Measurements from ENCODE around the gene RAB21.
A peak's percentile ranks its signal among the peaks of the same experiment; 100 is the strongest.

The RAB21 gene

DNA sequence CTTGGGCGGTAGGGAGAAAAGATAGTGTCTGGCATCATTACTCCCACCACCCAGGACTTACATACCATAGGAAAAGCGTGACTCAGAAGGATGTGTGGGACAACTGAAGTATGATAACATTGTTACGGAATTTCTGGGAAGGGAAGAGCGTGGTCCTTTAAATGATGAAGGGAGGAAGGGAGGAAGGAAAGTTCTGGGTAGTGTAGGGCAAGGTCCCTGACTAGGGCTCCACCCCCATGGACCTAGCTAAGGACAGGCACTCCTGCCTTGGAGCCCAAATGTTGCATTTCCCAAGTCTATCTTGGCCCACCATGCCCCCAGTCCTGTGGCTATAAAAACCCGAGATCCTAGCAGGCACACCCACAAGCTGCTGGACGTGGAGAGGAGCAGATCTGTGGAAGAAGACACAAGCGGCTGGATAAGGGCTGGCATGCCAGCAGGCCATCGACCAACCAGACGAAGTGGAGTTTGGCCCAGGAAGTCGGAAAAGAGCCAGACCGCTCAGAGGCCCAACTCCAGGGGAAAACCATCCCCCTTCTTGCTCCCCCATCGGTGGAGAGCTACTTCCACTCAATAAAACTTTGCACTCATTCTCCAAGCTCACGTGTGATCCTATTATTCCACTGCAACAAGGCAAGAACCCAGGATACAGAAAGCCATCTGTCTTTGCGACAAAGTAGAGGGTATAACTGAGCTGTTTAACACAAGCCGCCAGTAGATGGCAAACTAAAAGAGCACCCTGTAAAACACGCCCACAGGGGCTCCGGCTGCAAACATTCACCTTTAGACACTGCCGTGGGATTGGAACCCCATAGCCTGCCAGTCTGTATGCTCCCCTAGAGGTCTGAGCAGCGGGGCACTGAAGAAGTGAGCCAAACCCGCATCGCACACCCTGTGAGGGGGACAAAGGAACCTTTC, 23.0 kb upstream of the RAB21 start:
- no peaks in the 10 kb centered on the region for H3K4me1 ChIP-seq (ENCODE audit: control insufficient read depth, insufficient read depth, low read length)
- no peaks in the 10 kb centered on the region for H3K36me3 ChIP-seq (ENCODE audit: control insufficient read depth, insufficient read depth, low read length)
- H3K27ac ChIP-seq (ENCODE audit: low read depth, low read length), result no peak overlapping the region
- H3K27me3 ChIP-seq (ENCODE audit: control insufficient read depth, insufficient read depth, low read length), result no peaks in the 10 kb centered on the region
- H3K9ac ChIP-seq (ENCODE audit: low read length), result no peak overlapping the region
- no peak overlapping the region for H3K4me3 ChIP-seq (ENCODE audit: low read length)

- Histone ChIP-seq H3K27ac (ENCODE audit: low read depth, low read length) (no peak overlapping the region), H3K9ac (ENCODE audit: low read length) (no peak overlapping the region), H3K27me3 (ENCODE audit: control insufficient read depth, insufficient read depth, low read length) (no peaks in the 10 kb centered on the region), H3K4me3 (ENCODE audit: low read length) (no peak overlapping the region), H3K4me1 (ENCODE audit: control insufficient read depth, insufficient read depth, low read length) (no peaks in the 10 kb centered on the region), H3K36me3 (ENCODE audit: control insufficient read depth, insufficient read depth, low read length) (no peaks in the 10 kb centered on the region)
Measured at GRCh38 chr12:71732357-71732712, 22.3 kb upstream of the RAB21 start.

DNA sequence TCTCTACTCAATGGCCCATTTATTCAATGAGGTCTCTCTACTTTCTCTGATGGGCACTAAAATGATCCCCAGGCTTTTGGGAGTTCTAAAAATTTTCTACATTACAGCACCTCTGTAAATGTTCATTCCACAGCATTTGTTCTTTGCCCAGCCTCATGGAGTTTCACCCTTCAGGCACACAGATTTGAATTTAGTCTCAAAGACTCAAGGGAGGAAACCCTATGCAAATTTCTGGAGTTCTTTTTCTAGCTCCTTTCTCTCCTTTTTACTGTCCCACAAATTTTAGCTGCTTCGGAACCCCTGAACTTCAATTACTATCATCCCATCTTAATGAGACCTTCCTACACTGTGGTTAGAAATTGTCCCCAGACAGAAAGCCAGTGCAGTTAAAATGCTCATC, 17.5 kb upstream of the RAB21 start:
- H3K27me3 ChIP-seq (ENCODE audit: control insufficient read depth, insufficient read depth, low read length), result no peaks in the 10 kb centered on the region
- H3K4me3 ChIP-seq (ENCODE audit: low read length), result no peak overlapping the region
- H3K4me1 ChIP-seq (ENCODE audit: control insufficient read depth, insufficient read depth, low read length), result no peaks in the 10 kb centered on the region
- H3K36me3 ChIP-seq (ENCODE audit: control insufficient read depth, insufficient read depth, low read length), result no peaks in the 10 kb centered on the region
- H3K9ac ChIP-seq (ENCODE audit: low read length), result no peak overlapping the region
- H3K27ac ChIP-seq (ENCODE audit: low read depth, low read length), result no peak overlapping the region

DNA sequence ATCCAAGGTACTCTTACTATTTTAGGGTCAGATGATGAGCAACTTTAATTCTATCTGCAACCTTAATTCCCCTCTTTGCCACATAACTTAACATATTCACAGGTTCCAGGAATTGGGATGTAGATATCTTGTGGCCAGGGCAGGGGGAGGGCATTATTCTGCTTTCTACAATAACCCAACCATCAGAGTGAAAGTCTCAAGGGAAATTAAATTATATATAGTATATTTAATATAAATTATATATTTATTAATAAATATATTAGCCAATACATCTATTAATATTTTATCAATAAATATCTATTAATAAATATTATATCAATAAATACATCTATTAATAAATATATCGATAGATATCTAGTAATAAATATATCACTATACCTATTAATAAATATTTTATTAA, 11.7 kb upstream of the RAB21 start:
- H3K9ac ChIP-seq (ENCODE audit: low read length), result no peak overlapping the region
- H3K4me1 ChIP-seq (ENCODE audit: control insufficient read depth, insufficient read depth, low read length), result no peaks in the 10 kb centered on the region
- no peaks in the 10 kb centered on the region for H3K27me3 ChIP-seq (ENCODE audit: control insufficient read depth, insufficient read depth, low read length)

DNA sequence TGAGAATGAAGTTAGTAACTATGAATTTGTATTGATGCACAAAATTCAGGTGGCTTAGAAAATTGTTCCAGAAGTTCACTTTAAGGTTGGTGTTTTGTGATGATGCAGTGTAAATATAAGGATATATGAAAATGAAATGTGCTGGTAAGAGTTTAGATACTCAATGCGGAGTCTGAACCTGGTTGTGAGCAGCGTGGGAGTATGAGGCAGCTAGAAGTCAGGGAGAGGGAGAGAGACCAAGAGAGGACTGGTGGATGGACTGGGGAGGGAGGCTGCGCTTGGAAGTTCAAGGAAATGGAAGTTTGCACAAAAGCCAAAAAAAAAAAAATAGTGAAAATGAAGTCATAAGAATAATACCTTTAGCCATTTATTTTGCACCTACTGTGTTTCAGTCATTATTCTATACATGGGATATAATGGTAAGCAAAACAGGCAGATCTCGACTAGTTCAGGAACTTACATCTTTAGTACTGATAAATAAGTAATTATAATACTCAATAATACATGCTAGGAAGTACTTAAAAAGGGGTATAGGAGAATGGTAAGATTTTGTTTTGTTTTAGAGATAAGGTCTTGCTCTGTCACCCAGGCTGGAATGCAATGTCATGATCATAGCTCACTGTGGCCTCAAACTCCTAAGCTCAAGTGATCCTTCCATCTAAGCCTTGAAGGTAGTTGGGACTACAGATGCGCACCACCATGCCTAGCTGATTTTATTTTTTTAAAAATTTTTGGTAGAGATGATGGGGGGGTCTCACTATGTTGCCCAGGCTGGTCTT, 10.0 kb upstream of the RAB21 start:
- Histone ChIP-seq H3K9ac (ENCODE audit: low read length) (no peak overlapping the region), H3K4me3 (ENCODE audit: low read length) (no peak overlapping the region), H3K27me3 (ENCODE audit: control insufficient read depth, insufficient read depth, low read length) (no peaks in the 10 kb centered on the region), H3K36me3 (ENCODE audit: control insufficient read depth, insufficient read depth, low read length) (no peaks in the 10 kb centered on the region), H3K27ac (ENCODE audit: low read depth, low read length) (no peak overlapping the region), H3K4me1 (ENCODE audit: control insufficient read depth, insufficient read depth, low read length) (no peaks in the 10 kb centered on the region)

More for the DNA sequence above, 11.7 kb upstream of the RAB21 start:
- H3K27ac ChIP-seq (ENCODE audit: low read depth, low read length), result no peak overlapping the region
- no peaks in the 10 kb centered on the region for H3K36me3 ChIP-seq (ENCODE audit: control insufficient read depth, insufficient read depth, low read length)
- H3K4me3 ChIP-seq (ENCODE audit: low read length), result no peak overlapping the region

DNA sequence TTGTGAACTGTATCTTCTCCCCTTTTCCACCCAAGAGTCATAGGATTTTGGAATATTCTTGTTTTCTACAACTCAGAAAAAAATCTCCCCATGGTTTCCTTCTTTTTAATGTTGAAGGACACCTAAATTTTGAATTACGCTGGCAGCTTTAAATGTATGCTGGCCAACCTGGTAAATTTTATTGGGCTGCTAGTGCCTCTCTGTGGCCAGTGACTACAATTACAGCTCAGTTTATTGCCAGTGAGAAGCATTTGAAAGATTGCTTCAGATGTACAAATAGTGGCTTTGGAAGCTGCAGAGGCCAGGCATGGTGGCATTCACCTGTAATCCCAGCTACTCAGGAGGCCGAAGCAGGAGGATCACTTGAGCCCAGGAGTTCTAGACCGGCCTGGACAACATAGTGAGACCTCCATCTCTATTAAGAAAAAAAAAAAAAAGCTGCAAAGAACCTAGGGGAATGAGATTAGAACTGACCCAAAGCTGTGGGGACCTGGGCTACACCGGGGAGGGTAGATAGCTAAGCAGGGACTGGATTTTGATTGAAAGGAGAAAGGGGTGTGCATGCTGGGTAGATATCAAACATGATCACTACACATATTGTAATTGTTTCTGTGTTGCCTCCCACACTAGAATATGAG, 7.6 kb upstream of the RAB21 start:
- Histone ChIP-seq H3K4me1 (ENCODE audit: control insufficient read depth, insufficient read depth, low read length) (no peaks in the 10 kb centered on the region), H3K9ac (ENCODE audit: low read length) (no peak overlapping the region), H3K27ac (ENCODE audit: low read depth, low read length) (no peak overlapping the region), H3K27me3 (ENCODE audit: control insufficient read depth, insufficient read depth, low read length) (no peaks in the 10 kb centered on the region), H3K36me3 (ENCODE audit: control insufficient read depth, insufficient read depth, low read length) (no peaks in the 10 kb centered on the region), H3K4me3 (ENCODE audit: low read length) (no peak overlapping the region)

GRCh38 chr12:71748081-71748850, 6.4 kb upstream of the RAB21 start:
- H3K4me1 ChIP-seq (ENCODE audit: control insufficient read depth, insufficient read depth, low read length), result no peaks in the 10 kb centered on the region
- H3K4me3 ChIP-seq (ENCODE audit: low read length), result no peak overlapping the region
- H3K27me3 ChIP-seq (ENCODE audit: control insufficient read depth, insufficient read depth, low read length), result no peaks in the 10 kb centered on the region
- no peak overlapping the region for H3K27ac ChIP-seq (ENCODE audit: low read depth, low read length)
- no peaks in the 10 kb centered on the region for H3K36me3 ChIP-seq (ENCODE audit: control insufficient read depth, insufficient read depth, low read length)
- no peak overlapping the region for H3K9ac ChIP-seq (ENCODE audit: low read length)

- Histone ChIP-seq H3K4me3 (ENCODE audit: low read length) (no peak overlapping the region), H3K36me3 (ENCODE audit: control insufficient read depth, insufficient read depth, low read length) (no peaks in the 10 kb centered on the region), H3K4me1 (ENCODE audit: control insufficient read depth, insufficient read depth, low read length) (peaks cover 5% of the 10 kb centered on the region), H3K9ac (ENCODE audit: low read length) (no peak overlapping the region), H3K27ac (ENCODE audit: low read depth, low read length) (no peak overlapping the region), H3K27me3 (ENCODE audit: control insufficient read depth, insufficient read depth, low read length) (no peaks in the 10 kb centered on the region)
Measured at GRCh38 chr12:71749666-71750065, 5.0 kb upstream of the RAB21 start.

DNA sequence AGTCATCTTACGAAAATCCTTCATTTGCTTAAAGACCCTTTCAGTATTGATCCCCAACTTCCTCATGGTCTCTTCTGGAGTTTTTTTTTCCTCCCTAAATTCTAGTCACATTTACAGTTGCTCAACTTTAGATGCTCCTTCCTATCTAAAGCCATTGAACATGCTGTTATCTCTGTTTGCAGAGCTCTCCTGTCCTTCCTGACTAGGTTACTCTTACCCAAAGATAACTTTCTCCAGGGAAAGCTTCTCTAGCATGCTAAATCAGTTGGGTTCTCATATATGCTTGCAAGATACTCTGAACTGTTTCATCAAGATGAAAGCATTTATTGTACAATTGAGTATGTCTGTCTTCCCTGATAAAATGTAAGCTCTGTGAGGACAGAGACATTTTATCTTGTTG, 1.8 kb upstream of the RAB21 start:
- H3K4me3 ChIP-seq (ENCODE audit: low read length), result no peak overlapping the region
- H3K9ac ChIP-seq (ENCODE audit: low read length), result no peak overlapping the region
- peaks cover 10% of the 10 kb centered on the region for H3K4me1 ChIP-seq (ENCODE audit: control insufficient read depth, insufficient read depth, low read length)
- H3K27ac ChIP-seq (ENCODE audit: low read depth, low read length), result no peak overlapping the region
- no peaks in the 10 kb centered on the region for H3K27me3 ChIP-seq (ENCODE audit: control insufficient read depth, insufficient read depth, low read length)
- H3K36me3 ChIP-seq (ENCODE audit: control insufficient read depth, insufficient read depth, low read length), result no peaks in the 10 kb centered on the region

DNA sequence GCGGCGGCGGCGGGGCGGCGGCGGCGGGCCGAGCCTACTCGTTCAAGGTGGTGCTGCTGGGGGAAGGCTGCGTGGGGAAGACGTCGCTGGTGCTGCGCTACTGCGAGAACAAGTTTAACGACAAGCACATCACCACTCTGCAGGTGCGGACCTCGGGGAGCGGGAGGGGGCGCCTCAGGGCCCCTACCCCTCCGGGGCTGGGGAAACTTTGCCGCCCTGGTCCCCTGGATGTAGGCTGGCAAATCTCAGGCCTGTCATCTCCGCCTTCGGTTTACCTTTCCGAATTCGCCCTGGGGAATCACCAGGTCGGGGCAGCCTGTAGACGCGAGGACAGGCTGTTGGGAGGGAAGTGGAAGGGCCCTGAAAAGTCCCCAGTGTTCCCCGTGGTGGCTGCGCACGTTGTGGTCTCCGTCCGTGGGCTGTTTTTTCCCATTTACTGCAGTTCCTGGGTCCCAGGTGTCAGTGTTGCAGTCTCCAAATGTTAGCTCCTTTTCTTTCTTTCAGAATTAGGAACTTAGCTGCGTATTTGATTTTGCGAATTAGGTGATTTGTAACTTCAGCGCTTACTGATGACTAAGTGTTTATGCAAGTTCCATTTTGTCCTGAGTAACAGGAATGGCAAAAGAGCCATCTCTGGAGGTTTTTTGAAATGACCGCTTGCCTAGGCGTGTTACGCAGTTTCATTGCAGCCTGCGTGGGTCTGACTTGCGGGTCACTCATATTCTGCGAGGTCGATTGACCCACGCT, 656 bp downstream of the RAB21 start:
- H3K27ac ChIP-seq (ENCODE audit: low read depth, low read length), result peak overlapping the region; percentile 98
- H3K36me3 ChIP-seq (ENCODE audit: control insufficient read depth, insufficient read depth, low read length), result no peaks in the 10 kb centered on the region
- H3K27me3 ChIP-seq (ENCODE audit: control insufficient read depth, insufficient read depth, low read length), result no peaks in the 10 kb centered on the region
- H3K4me3 ChIP-seq (ENCODE audit: low read length), result peak overlapping the region; percentile 97
- H3K9ac ChIP-seq (ENCODE audit: low read length), result peak overlapping the region; percentile 91
- peaks cover 10% of the 10 kb centered on the region for H3K4me1 ChIP-seq (ENCODE audit: control insufficient read depth, insufficient read depth, low read length)

DNA sequence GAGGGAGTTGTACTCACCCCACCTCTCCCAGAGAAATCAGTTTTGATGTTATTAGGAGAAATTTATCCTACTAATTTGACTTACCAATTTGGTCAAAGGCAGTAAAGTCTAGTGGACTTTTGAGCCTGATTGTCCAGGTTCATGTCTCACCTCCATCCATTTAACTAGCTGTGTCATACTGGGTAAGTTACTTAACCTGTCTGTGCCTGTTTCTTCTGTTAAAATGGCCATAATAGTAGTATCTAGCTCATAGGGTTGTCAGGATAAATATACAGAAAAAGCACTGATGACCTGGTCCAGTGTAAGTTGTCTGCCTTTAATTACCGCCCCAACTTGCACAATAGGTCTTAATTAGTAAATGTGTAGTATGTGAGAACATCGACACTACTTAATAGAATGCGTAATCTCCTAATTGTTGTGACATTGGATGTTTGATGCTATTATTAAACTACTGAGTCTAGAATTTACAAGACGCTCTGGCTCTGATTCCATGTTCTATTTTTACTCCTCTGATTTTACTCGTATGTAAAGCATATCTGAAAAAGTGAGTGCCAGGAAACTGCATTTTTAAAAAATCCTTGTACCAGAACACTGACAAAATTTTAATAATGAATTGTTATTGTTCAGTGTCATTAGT, 1.5 kb downstream of the RAB21 start:
- Histone ChIP-seq H3K4me3 (ENCODE audit: low read length) (peak overlapping the region; percentile 97), H3K4me1 (ENCODE audit: control insufficient read depth, insufficient read depth, low read length) (peaks cover 10% of the 10 kb centered on the region), H3K36me3 (ENCODE audit: control insufficient read depth, insufficient read depth, low read length) (no peaks in the 10 kb centered on the region), H3K9ac (ENCODE audit: low read length) (no peak overlapping the region), H3K27ac (ENCODE audit: low read depth, low read length) (peak overlapping the region; percentile 98), H3K27me3 (ENCODE audit: control insufficient read depth, insufficient read depth, low read length) (no peaks in the 10 kb centered on the region)
